Erythroblast (primary cell): ENCODE results near the gene METTL14.
"Not testable (repeated sequence)": the region's sequence is repeated elsewhere in the genome, so short reads cannot be mapped to it uniquely, and the experiment has no call there.

Experiments
- GATA1 ChIP-seq: IDR thresholded peaks from 2 replicates; pipeline ENCODE4 v1.6.1; 2011; ENCODE audit warnings: low read depth, mild to moderate bottlenecking, control low read depth, low read length, moderate library complexity
- POLR2A ChIP-seq: IDR thresholded peaks from 2 replicates; pipeline ENCODE4 v1.6.1; 2011; ENCODE audit warnings: mild to moderate bottlenecking, low read length

DNA sequence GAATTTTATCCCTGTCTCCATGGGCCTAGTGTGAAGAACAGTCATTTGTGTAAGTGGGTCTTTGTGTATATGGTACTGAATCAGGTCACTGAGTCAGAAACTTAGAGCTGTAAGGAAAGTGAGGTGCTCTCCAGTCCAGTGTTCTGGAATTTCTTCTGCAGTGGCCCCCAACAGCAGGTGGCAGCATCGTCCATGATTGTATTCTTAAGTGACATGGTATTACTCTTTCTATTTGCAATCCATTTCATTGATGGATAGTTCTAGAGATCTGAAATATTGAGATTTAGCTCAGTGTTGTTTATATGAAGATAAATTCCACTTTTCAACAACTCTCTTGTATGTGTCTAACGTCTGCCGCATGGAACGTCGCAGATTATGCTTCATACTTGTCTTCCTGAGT lies 20.5 kb upstream of the METTL14 start:
- not testable (repeated sequence) for TF ChIP-seq POLR2A, GATA1
